ENCODE measurements around the gene CCSAP.

CCSAP gene

GRCh38 chr1:229286099-229286766 lies 56.6 kb downstream of the CCSAP start:
- DNase-seq (ENCODE audit: low read depth), result no peak

- no peak for DNase-seq (ENCODE audit: low read depth)
These were observed 57.4 kb downstream of the CCSAP start for GRCh38 chr1:229285440-229285839.

- DNase-seq (ENCODE audit: low read depth), result no peak
These were observed 58.0 kb downstream of the CCSAP start for GRCh38 chr1:229284887-229285286.

GRCh38 chr1:229283183-229283611 lies 59.6 kb downstream of the CCSAP start:
- DNase-seq (ENCODE audit: low read depth), result no peak

- DNase-seq (ENCODE audit: low read depth), result no peak
These were observed 60.5 kb downstream of the CCSAP start for GRCh38 chr1:229282295-229282823.

- DNase-seq (ENCODE audit: low read depth), result no peak
These were observed 61.4 kb downstream of the CCSAP start for GRCh38 chr1:229281339-229281926.

- no peak for DNase-seq (ENCODE audit: low read depth)
These were observed 61.9 kb downstream of the CCSAP start for GRCh38 chr1:229280921-229281320.

- no peak for DNase-seq (ENCODE audit: low read depth)
These were observed 62.6 kb downstream of the CCSAP start for GRCh38 chr1:229280037-229280828.

GRCh38 chr1:229279242-229279641 lies 63.6 kb downstream of the CCSAP start:
- no peak for DNase-seq (ENCODE audit: low read depth)

GRCh38 chr1:229278120-229278741 lies 64.6 kb downstream of the CCSAP start:
- no peak for DNase-seq (ENCODE audit: low read depth)

GRCh38 chr1:229275005-229275404 lies 67.8 kb downstream of the CCSAP start:
- DNase-seq (ENCODE audit: low read depth), result no peak

- DNase-seq (ENCODE audit: low read depth), result no peak
These were observed 69.2 kb downstream of the CCSAP start for GRCh38 chr1:229273507-229274232.

- DNase-seq (ENCODE audit: low read depth), result no peak
These were observed 70.4 kb downstream of the CCSAP start for GRCh38 chr1:229272164-229273158.

GRCh38 chr1:229271448-229272159 lies 71.2 kb downstream of the CCSAP start:
- DNase-seq (ENCODE audit: low read depth), result no peak

Data from stromal cell of bone marrow (primary cell).